BJ (cell line): ENCODE results near the gene MID1. TPM values are rescaled to one million over a fixed set of nuclear protein-coding genes. Genes with fewer than 3 reads are reported as not detected.

Experiments used
- CTCF ChIA-PET: fragments of 350-600 bp; formaldehyde crosslinking; extraction: SDS; loops from one replicate; lab custom pipeline; 2021; ENCODE audit warnings: antibody characterized with exemption, inconsistent platforms; lab: Yijun Ruan, JAX
- POLR2A ChIA-PET: fragments of 300-600 bp; sonication (Branson Sonifier 250); formaldehyde crosslinking; extraction: SDS; loops from one replicate; lab custom pipeline; 2021; ENCODE audit warnings: antibody characterized with exemption; lab: Charles Lee
- DNase-seq: peaks from one replicate; pipeline ENCODE4 v3.0.0-alpha.2; 2011; ENCODE audit warnings: low read depth
- H3K27me3 ChIP-seq: 2 replicates; pipeline ENCODE4 v1.6.0; 2011; ENCODE audit warnings: low read length; ENCODE audit not compliant: control insufficient read depth, insufficient read depth
- H3K36me3 ChIP-seq: 2 replicates; pipeline ENCODE4 v1.5.1; 2011; ENCODE audit warnings: low read length; ENCODE audit not compliant: control insufficient read depth, insufficient read depth
- H3K4me3 ChIP-seq: 2 replicates; pipeline ENCODE4 v1.5.1; 2011; ENCODE audit warnings: low read depth, mild to moderate bottlenecking, control low read depth, low read length
- CTCF ChIP-seq: IDR thresholded peaks from 2 replicates; pipeline ENCODE4 v1.5.1; 2011; ENCODE audit warnings: low read depth, mild to moderate bottlenecking, control low read depth, inconsistent platforms, low read length, moderate library complexity; ENCODE audit not compliant: insufficient read depth
- polyA plus RNA-seq: library from polyadenylated mRNA; depleted of rRNA; stranded (reverse); fragments of >200 nt; gene quantifications from 2 replicates; pipeline ENCODE4 v1.2.3, GENCODE V29; 2011

The MID1 gene
- polyA plus RNA-seq, 1 experiment: 42.6 TPM

DNA sequence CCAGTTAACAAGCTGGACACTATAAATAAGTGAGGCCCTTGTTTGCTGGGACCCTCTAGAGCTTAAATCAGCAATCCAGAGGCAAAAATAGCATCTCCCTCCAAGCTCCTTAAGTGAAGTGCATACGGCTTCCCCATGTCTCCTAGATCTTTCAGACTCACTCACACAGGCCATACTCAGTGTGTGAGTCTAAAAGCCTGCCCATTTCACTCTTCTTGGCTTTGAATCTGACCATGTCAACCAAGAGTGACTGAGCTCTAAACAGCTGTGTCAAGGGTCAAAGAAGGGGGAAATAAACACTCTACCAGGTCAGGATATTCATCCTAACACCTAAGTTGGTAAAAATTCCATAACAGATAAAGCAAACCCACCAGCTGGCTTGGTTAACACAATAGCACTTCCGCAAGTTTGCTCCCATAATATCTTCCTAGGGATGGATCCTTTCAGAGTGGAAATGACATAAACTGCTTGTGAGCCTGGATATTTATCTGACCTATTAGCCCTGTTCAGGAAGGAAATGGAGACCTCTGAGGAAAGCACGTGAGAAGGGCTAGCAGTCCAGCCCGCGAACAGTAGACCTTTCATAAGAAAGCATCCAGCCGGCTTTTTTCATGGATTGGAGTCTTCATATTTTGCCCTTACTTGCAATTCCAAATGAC, 65.6 kb downstream of the MID1 start:
- no peak for TF ChIP-seq CTCF
- POLR2A ChIA-PET: no interaction called here
- H3K27me3 ChIP-seq: no peaks in the 10 kb centered on the region
- H3K4me3 ChIP-seq: no peak overlapping the region
- DNase-seq: no peak
- H3K36me3 ChIP-seq: no peaks in the 10 kb centered on the region
- CTCF ChIA-PET: interaction anchor here (0.8 kb wide), 1 partner anchor 10 kb away, joined by 3 read pairs; no protein-coding TSS in a partner anchor

GRCh38 chrX:10549280-10549679, 71.1 kb downstream of the MID1 start:
- POLR2A ChIA-PET: no interaction called here
- CTCF ChIA-PET: interaction anchor here (1.0 kb wide), 1 partner anchor 13 kb away, joined by 5 read pairs; no protein-coding TSS in a partner anchor

GRCh38 chrX:10548688-10549087, 71.7 kb downstream of the MID1 start:
- POLR2A ChIA-PET: no interaction called here
- H3K36me3 ChIP-seq: no peaks in the 10 kb centered on the region
- TF ChIP-seq CTCF: no peak
- CTCF ChIA-PET: interaction anchor here (1.0 kb wide), 1 partner anchor 12 kb away, joined by 5 read pairs; no protein-coding TSS in a partner anchor
- no peaks in the 10 kb centered on the region for H3K27me3 ChIP-seq
- H3K4me3 ChIP-seq: no peak overlapping the region
- DNase-seq: no peak

More at GRCh38 chrX:10549280-10549679, 71.1 kb downstream of the MID1 start:
- no peak overlapping the region for H3K4me3 ChIP-seq
- DNase-seq: no peak
- TF ChIP-seq CTCF: no peak
- H3K27me3 ChIP-seq: no peaks in the 10 kb centered on the region
- no peaks in the 10 kb centered on the region for H3K36me3 ChIP-seq

- H3K27me3 ChIP-seq: no peaks in the 10 kb centered on the region
- TF ChIP-seq CTCF: no peak
- CTCF ChIA-PET: no interaction called here
- DNase-seq: no peak
- H3K4me3 ChIP-seq: no peak overlapping the region
- POLR2A ChIA-PET: interaction anchor here (0.6 kb wide), 1 partner anchor 9 kb away, joined by 4 read pairs; no protein-coding TSS in a partner anchor
- H3K36me3 ChIP-seq: peaks cover 1% of the 10 kb centered on the region; the same call in 1 of the 2 replicates
Measured at GRCh38 chrX:10545882-10546281, 74.5 kb downstream of the MID1 start.

DNA sequence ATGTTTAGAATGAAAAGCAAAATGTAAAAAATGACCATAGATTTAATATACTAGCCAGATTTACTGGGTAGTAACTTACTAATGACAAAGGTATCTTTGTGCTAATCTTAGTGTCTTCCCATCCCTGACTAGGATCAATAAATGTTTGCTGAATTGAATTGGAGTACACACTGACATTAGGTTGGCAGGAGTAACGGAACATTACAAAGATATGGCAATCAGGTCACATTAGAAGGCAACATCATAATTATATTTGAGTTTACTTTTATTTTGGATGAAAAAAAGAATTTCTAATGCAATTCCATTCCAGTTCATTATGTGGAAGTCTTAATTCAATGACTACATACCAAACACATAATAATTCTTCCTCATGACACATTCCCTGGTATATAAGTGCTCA, 77.8 kb downstream of the MID1 start:
- CTCF ChIA-PET: no interaction called here
- no peak for DNase-seq
- no peaks in the 10 kb centered on the region for H3K27me3 ChIP-seq
- POLR2A ChIA-PET: no interaction called here
- TF ChIP-seq CTCF: no peak
- peaks cover 1% of the 10 kb centered on the region; the same call in 1 of the 2 replicates for H3K36me3 ChIP-seq
- H3K4me3 ChIP-seq: no peak overlapping the region
